GM12878 (cell line): ENCODE results near the gene SEMA3D. TPM values are rescaled to one million over a fixed set of nuclear protein-coding genes. Genes with fewer than 3 reads are reported as not detected.

Source experiments
- ATAC-seq: fragments of 200-7000 bp; cut with Tn5 transposase; 3 replicates; pipeline ENCODE4 v1.9.1; 2020; ENCODE audit warnings: mild to moderate bottlenecking, moderate library complexity
- BruUV-seq: library from RNA; stranded (reverse); fragments of 400-500 nt; replicated peaks from 2 replicates; lab custom pipeline; 2021; lab: Mats Ljungman, UMichigan
- CTCF ChIA-PET: fragments of 300-600 bp; sonication (Branson Sonifier 250); formaldehyde crosslinking; extraction: SDS; loops from one replicate; lab custom pipeline; 2021; ENCODE audit warnings: inconsistent platforms; lab: Yijun Ruan, JAX
- POLR2A ChIA-PET: fragments of 350-600 bp; formaldehyde crosslinking; extraction: SDS; loops from one replicate; lab custom pipeline; 2021; ENCODE audit warnings: inconsistent platforms; lab: Charles Lee
- RAD21 ChIA-PET: fragments of 300-600 bp; sonication (Branson Sonifier 250); formaldehyde crosslinking; loops from one replicate; lab custom pipeline; 2023; ENCODE audit warnings: antibody characterized with exemption; ENCODE audit not compliant: unreplicated experiment; lab: Charles Lee
- SMC1A ChIA-PET: fragments of 300-600 bp; sonication (Branson Sonifier 250); formaldehyde crosslinking; loops from one replicate; lab custom pipeline; 2023; ENCODE audit not compliant: unreplicated experiment, uncharacterized antibody; lab: Charles Lee
- DNase-seq: peaks from one replicate; pipeline ENCODE4 v3.0.0-alpha.2; 2011; ENCODE audit warnings: low read depth, low spot score
- FAIRE-seq: peaks from 3 replicates; lab custom pipeline; 2011; peaks lifted over from hg19 to GRCh38; lab: Jason Lieb, UNC
- H2AFZ ChIP-seq: 2 replicates; pipeline ENCODE4 v1.6.0; 2011; ENCODE audit warnings: low read depth, low read length, control low read depth; ENCODE audit not compliant: control insufficient read depth
- H3K27ac ChIP-seq: 2 replicates; pipeline ENCODE4 v1.5.1; 2011; ENCODE audit warnings: control low read depth; ENCODE audit not compliant: control insufficient read depth, insufficient read depth
- H3K27me3 ChIP-seq, 2 experiments: replicated peaks in 1 of 2; 2 replicates each; pipeline versions ENCODE4 v1.6.0 to v1.6.1; 2011; ENCODE audit warnings: low read length in 1 of 2; ENCODE audit not compliant: control insufficient read depth in 2 of 2, insufficient read depth in 2 of 2
- H3K36me3 ChIP-seq, 2 experiments: 2 replicates each; pipeline ENCODE4 v1.5.1; 2011; ENCODE audit warnings: low read length in 1 of 2; ENCODE audit not compliant: control insufficient read depth in 2 of 2, insufficient read depth in 2 of 2
- H3K4me1 ChIP-seq: 2 replicates; pipeline ENCODE4 v1.6.1; 2011; ENCODE audit warnings: mild to moderate bottlenecking, low read length, moderate library complexity, mixed read lengths; ENCODE audit not compliant: control insufficient read depth, insufficient read depth
- H3K4me2 ChIP-seq: 2 replicates; pipeline ENCODE4 v1.6.0; 2011; ENCODE audit warnings: control low read depth; ENCODE audit not compliant: control insufficient read depth, insufficient read depth
- H3K4me3 ChIP-seq: fragments of 200-600 bp; sonication (generic); 2 replicates; pipeline ENCODE4 v1.5.1; 2016
- H3K79me2 ChIP-seq: 2 replicates; pipeline ENCODE4 v1.6.0; 2011; ENCODE audit warnings: low read length; ENCODE audit not compliant: control insufficient read depth, insufficient read depth
- H3K9ac ChIP-seq: 2 replicates; pipeline ENCODE4 v1.8.0; 2011; ENCODE audit warnings: low read length, control low read depth, mixed read lengths; ENCODE audit not compliant: control insufficient read depth, insufficient read depth
- H3K9me3 ChIP-seq: replicated peaks from 3 replicates; pipeline ENCODE4 v1.5.1; 2011; ENCODE audit warnings: mild to moderate bottlenecking, low read length; ENCODE audit not compliant: control insufficient read depth, insufficient read depth
- H4K20me1 ChIP-seq: 2 replicates; pipeline ENCODE4 v1.6.0; 2011; ENCODE audit not compliant: control insufficient read depth, insufficient read depth
- BMI1 ChIP-seq: fragments of 450-650 bp; IDR thresholded peaks from 2 replicates; pipeline ENCODE4 v1.6.1; 2016; ENCODE audit warnings: mild to moderate bottlenecking, moderate library complexity, borderline replicate concordance
- CBFB ChIP-seq: IDR thresholded peaks from 2 replicates; pipeline ENCODE4 v1.6.1; 2016; ENCODE audit warnings: antibody characterized with exemption, low read depth
- POLR2AphosphoS2 ChIP-seq: IDR thresholded peaks from 2 replicates; pipeline ENCODE4 v1.6.1; 2011; ENCODE audit warnings: low read depth, mild to moderate bottlenecking, low read length, improper control_type of control experiment, moderate library complexity
- RAD51 ChIP-seq: fragments of 450-650 bp; IDR thresholded peaks from 2 replicates; pipeline ENCODE4 v1.6.1; 2016; ENCODE audit warnings: moderate library complexity, mild to moderate bottlenecking, inconsistent platforms
- SUPT20H ChIP-seq: IDR thresholded peaks from 2 replicates; pipeline ENCODE4 v1.6.1; 2011; ENCODE audit warnings: low read depth, mild to moderate bottlenecking, low read length, moderate library complexity, borderline replicate concordance; ENCODE audit not compliant: control insufficient read depth
- ZNF24 ChIP-seq: fragments of 450-650 bp; IDR thresholded peaks from 2 replicates; pipeline ENCODE4 v1.6.1; 2017; ENCODE audit warnings: antibody characterized with exemption, mild to moderate bottlenecking
- WGBS: methylation state at CpG from one replicate; pipeline ENCODE4 v1.1.6; 2016; ENCODE audit warnings: low lambda C conversion rate; ENCODE audit not compliant: insufficient replicate concordance, insufficient coverage; ENCODE audit errors: missing lambda C conversion rate; 5-methylcytosine and 5-hydroxymethylcytosine counted together
- in situ Hi-C: fragments of 300-500 bp; cut with MboI; formaldehyde crosslinking; loops from 9 replicates; pipeline ENCODE4 v1.14.3; 2018; ENCODE audit warnings: mixed read lengths
- intact Hi-C: fragments of 100-400 bp; cut with micrococcal nuclease; formaldehyde crosslinking; loops from one replicate; pipeline ENCODE4 v1.14.2; 2022; ENCODE audit not compliant: unreplicated experiment
- polyA plus RNA-seq, 11 experiments: library from polyadenylated mRNA; depleted of rRNA in 4 of 11; unstranded in 6 of 11; stranded (reverse) in 5 of 11; fragments of >200 nt; fragmentation: Nextera tagmentation in 4 of 11; fragmentation: Illumina TruSeq in 1 of 11; extraction: Ambion mirVana in 4 of 11; extraction: Trizol in 1 of 11; gene quantifications; 1 replicate in 1 of 11; 2 replicates in 10 of 11; pipeline versions ENCODE4 v1.2.1 to v1.2.3, GENCODE V29; 2011 to 2016; ENCODE audit warnings: inconsistent platforms in 2 of 11, missing spikeins in 2 of 11, low read depth in 1 of 11
- total RNA-seq, 4 experiments: library from RNA; depleted of rRNA in 3 of 4; stranded (reverse); fragments of >200 nt in 3 of 4; fragmentation: Illumina TruSeq in 1 of 4; extraction: Trizol in 1 of 4; gene quantifications; 2 replicates each; pipeline versions ENCODE4 v1.2.1 to v1.2.3, GENCODE V29; 2013 to 2021
- TF ChIP-seq, protein P1 (sequence below): IDR thresholded peaks from 2 replicates; pipeline ENCODE4 v1.6.1; 2012; ENCODE audit warnings: low read depth, low read length, improper control_type of control experiment
- TF ChIP-seq, protein P2 (sequence below): fragments of 450-650 bp; IDR thresholded peaks from 2 replicates; pipeline ENCODE4 v1.6.1; 2018; ENCODE audit warnings: mild to moderate bottlenecking, low read depth, moderate library complexity; ENCODE audit not compliant: partially characterized antibody

SEMA3D gene
- total and polyA plus RNA-seq, 10 of the 15 experiments (the other 5 are each of a cell fraction or from before 2014, with no cell fraction given), result 0.04 TPM; not detected in 9

DNA sequence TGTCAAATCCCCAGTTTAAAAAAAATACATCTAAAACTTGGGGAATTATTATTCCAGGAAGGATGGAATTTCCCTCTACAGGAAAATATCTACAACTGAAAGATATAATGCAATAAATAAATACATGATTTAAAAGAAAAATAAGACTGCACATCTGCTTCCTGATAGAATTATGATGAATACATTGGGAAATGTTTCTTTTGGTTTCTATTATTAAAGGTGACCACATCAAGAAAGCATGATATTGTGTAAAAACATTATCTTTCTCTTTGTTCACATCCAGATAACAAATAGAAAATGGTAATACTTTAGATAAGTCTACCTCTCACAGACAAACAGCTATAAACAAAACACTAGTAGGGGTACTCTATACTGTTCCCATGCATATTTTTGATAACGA lies 19.2 kb downstream of the SEMA3D start (continued):
- no peak for TF ChIP-seq BMI1
- no peak for TF ChIP-seq CBFB

DNA sequence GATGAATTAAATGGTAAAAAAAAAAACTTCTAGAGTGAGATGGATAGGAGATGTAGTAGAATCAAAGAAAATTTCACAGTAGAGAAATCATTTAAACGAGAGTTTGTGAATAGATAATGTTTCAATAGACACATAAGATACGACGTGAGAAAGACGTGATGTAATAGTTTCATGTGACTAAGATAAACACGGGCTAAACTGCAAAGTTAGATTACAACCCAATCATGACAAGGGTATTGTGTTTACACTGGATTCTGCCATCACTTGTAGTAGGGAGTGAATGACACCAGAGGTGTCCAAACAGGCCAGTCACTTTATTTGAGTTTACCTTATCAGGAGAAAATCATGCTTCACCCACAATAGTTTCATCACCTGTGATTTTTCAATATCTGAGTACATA lies 21.6 kb downstream of the SEMA3D start:
- Histone ChIP-seq H3K36me3 (no peaks in the 10 kb centered on the region), H3K4me3 (no peak overlapping the region), H3K79me2 (no peaks in the 10 kb centered on the region), H3K4me2 (no peak overlapping the region), H3K27me3 (no peaks in the 10 kb centered on the region), H3K9ac (no peak overlapping the region), H3K4me1 (no peaks in the 10 kb centered on the region)
- ChIA-PET RAD21 (no interaction called here), SMC1A (no interaction called here), POLR2A (no interaction called here)
- no TSS peak for BruUV-seq
- WGBS, result 20% methylated on average over 5 of the region's 5 CpGs
- no peak for ATAC-seq
- TF ChIP-seq RAD51 (no peak), ZNF24 (no peak), POLR2AphosphoS2 (no peak), SUPT20H (no peak)
- TF ChIP-seq, protein P1, sequence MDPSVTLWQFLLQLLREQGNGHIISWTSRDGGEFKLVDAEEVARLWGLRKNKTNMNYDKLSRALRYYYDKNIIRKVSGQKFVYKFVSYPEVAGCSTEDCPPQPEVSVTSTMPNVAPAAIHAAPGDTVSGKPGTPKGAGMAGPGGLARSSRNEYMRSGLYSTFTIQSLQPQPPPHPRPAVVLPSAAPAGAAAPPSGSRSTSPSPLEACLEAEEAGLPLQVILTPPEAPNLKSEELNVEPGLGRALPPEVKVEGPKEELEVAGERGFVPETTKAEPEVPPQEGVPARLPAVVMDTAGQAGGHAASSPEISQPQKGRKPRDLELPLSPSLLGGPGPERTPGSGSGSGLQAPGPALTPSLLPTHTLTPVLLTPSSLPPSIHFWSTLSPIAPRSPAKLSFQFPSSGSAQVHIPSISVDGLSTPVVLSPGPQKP, result no peak
- TF ChIP-seq, protein P2, sequence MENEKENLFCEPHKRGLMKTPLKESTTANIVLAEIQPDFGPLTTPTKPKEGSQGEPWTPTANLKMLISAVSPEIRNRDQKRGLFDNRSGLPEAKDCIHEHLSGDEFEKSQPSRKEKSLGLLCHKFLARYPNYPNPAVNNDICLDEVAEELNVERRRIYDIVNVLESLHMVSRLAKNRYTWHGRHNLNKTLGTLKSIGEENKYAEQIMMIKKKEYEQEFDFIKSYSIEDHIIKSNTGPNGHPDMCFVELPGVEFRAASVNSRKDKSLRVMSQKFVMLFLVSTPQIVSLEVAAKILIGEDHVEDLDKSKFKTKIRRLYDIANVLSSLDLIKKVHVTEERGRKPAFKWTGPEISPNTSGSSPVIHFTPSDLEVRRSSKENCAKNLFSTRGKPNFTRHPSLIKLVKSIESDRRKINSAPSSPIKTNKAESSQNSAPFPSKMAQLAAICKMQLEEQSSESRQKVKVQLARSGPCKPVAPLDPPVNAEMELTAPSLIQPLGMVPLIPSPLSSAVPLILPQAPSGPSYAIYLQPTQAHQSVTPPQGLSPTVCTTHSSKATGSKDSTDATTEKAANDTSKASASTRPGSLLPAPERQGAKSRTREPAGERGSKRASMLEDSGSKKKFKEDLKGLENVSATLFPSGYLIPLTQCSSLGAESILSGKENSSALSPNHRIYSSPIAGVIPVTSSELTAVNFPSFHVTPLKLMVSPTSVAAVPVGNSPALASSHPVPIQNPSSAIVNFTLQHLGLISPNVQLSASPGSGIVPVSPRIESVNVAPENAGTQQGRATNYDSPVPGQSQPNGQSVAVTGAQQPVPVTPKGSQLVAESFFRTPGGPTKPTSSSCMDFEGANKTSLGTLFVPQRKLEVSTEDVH, result no peak
- TF ChIP-seq, all 136 proteins: peak for 0
- Histone ChIP-seq H4K20me1 (no peaks in the 10 kb centered on the region), H2AFZ (no peak overlapping the region), H3K27ac (no peak overlapping the region), H3K9me3 (no peaks in the 10 kb centered on the region)
- in situ Hi-C loops, result no loop called here
- DNase-seq (no peak), FAIRE-seq (no peak)
- intact Hi-C loops, result no loop called here
- CTCF ChIA-PET, result no interaction called here
